HepG2 (cell line): Measurements from ENCODE around the gene FUCA2. TPM values are rescaled to one million over a fixed set of nuclear protein-coding genes. Genes with fewer than 3 reads are reported as not detected.
A peak's percentile ranks its signal among the peaks of the same experiment; 100 is the strongest.

Experiments
- ATF4 ChIP-seq, 2 experiments: fragments of 450-650 bp in 1 of 2; sonication (generic) in 1 of 2; formaldehyde crosslinking; IDR thresholded peaks; 2 replicates each; pipeline versions ENCODE4 v1.5.0 to v1.8.0; 2020 to 2022; ENCODE audit warnings: mild to moderate bottlenecking in 1 of 2, missing genetic modification reagents in 1 of 2
- ELK4 ChIP-seq: sonication (generic); formaldehyde crosslinking; IDR thresholded peaks from 2 replicates; pipeline ENCODE4 v1.9.0; 2021; ENCODE audit warnings: missing genetic modification reagents, borderline replicate concordance
- KLF6 ChIP-seq: IDR thresholded peaks from 2 replicates; pipeline ENCODE4 v1.8.0; 2016; ENCODE audit warnings: missing biosample characterization, missing genetic modification reagents
- POLR2AphosphoS5 ChIP-seq: IDR thresholded peaks from 2 replicates; pipeline ENCODE4 v1.6.1; 2012; ENCODE audit warnings: low read depth, low read length
- RBM39 ChIP-seq: fragments of 200-400 bp; formaldehyde crosslinking; IDR thresholded peaks from one replicate; pipeline ENCODE4 v1.6.1; 2018; ENCODE audit warnings: antibody characterized with exemption, mild to moderate bottlenecking, low read depth, low read length; ENCODE audit not compliant: poor library complexity, severe bottlenecking
- SIN3B ChIP-seq: fragments of 150-350 bp; IDR thresholded peaks from 2 replicates; pipeline ENCODE4 v1.6.1; 2014; ENCODE audit warnings: low read length
- SNAPC4 ChIP-seq: sonication (generic); formaldehyde crosslinking; IDR thresholded peaks from 2 replicates; pipeline ENCODE4 v1.4.0; 2020; ENCODE audit warnings: mild to moderate bottlenecking, missing genetic modification reagents
- TAF15 ChIP-seq: fragments of 200-400 bp; formaldehyde crosslinking; IDR thresholded peaks from one replicate; pipeline ENCODE4 v1.6.1; 2018; ENCODE audit warnings: mild to moderate bottlenecking, low read depth, low read length; ENCODE audit not compliant: poor library complexity, severe bottlenecking
- TBP ChIP-seq: sonication (generic); formaldehyde crosslinking; IDR thresholded peaks from 2 replicates; pipeline ENCODE4 v1.5.0; 2020; ENCODE audit warnings: missing genetic modification reagents
- TOPORS ChIP-seq: sonication (generic); formaldehyde crosslinking; IDR thresholded peaks from 2 replicates; pipeline ENCODE4 v1.8.0; 2023; ENCODE audit warnings: mild to moderate bottlenecking, missing genetic modification reagents
- TRIM24 ChIP-seq: sonication (generic); formaldehyde crosslinking; IDR thresholded peaks from 2 replicates; pipeline ENCODE4 v1.8.0; 2022; ENCODE audit warnings: mild to moderate bottlenecking, missing genetic modification reagents
- YY1 ChIP-seq: IDR thresholded peaks from 2 replicates; pipeline ENCODE4 v1.6.1; 2011; ENCODE audit warnings: low read length, low read depth, moderate library complexity, mild to moderate bottlenecking; ENCODE audit not compliant: insufficient read depth, insufficient replicate concordance
- ZBTB2 ChIP-seq: sonication (generic); formaldehyde crosslinking; IDR thresholded peaks from 2 replicates; pipeline ENCODE4 v1.8.0; 2022; ENCODE audit warnings: low read depth, missing genetic modification reagents
- ZNF263 ChIP-seq: sonication (generic); formaldehyde crosslinking; IDR thresholded peaks from 2 replicates; pipeline ENCODE4 v1.4.0; 2020; ENCODE audit warnings: missing genetic modification reagents
- ZNF3 ChIP-seq: IDR thresholded peaks from 2 replicates; pipeline ENCODE4 v1.7.0; 2017; ENCODE audit warnings: inconsistent platforms
- ZNF644 ChIP-seq: IDR thresholded peaks from 2 replicates; pipeline ENCODE4 v1.6.1; 2016; ENCODE audit warnings: low read depth
- ZSCAN5A ChIP-seq: sonication (generic); formaldehyde crosslinking; IDR thresholded peaks from 2 replicates; pipeline ENCODE4 v1.8.0; 2022; ENCODE audit warnings: mild to moderate bottlenecking, missing genetic modification reagents, borderline replicate concordance
- polyA plus RNA-seq, 8 experiments: library from polyadenylated mRNA; depleted of rRNA in 3 of 8; stranded (reverse) in 7 of 8; unstranded in 1 of 8; fragments of >200 nt; fragmentation: Illumina TruSeq in 4 of 8; extraction: Trizol in 4 of 8; gene quantifications; 2 replicates each; pipeline versions ENCODE4 v1.2.1 to v1.2.3, GENCODE V29; 2011 to 2016; ENCODE audit warnings: low read depth in 4 of 8, missing spikeins in 1 of 8, mixed read lengths in 1 of 8; ENCODE audit not compliant: insufficient read depth in 1 of 8
- total RNA-seq, 5 experiments: library from RNA; depleted of rRNA; stranded (reverse); fragments of >200 nt; fragmentation: Illumina TruSeq; extraction: Trizol; gene quantifications; 2 replicates each; pipeline ENCODE4 v1.2.3, GENCODE V29; 2016; ENCODE audit warnings: low read depth in 1 of 5

The FUCA2 gene
- total and polyA plus RNA-seq, 2 of the 13 experiments (the other 11 are each of a cell fraction or from before 2014, with no cell fraction given), result 87.4 to 144 TPM

- no peak for TF ChIP-seq SNAPC4 (CRISPR knock-in tag)
- no peak for TF ChIP-seq TRIM24
- peak; percentile 77; the same call in 1 of the 2 replicates for TF ChIP-seq KLF6 (CRISPR knock-in tag)
- no peak for TF ChIP-seq ZSCAN5A (CRISPR knock-in tag)
- no peak for TF ChIP-seq POLR2AphosphoS5
- TF ChIP-seq TOPORS, result 0 out of 2 replicates have a peak, but pooled peaks have one; percentile 36
- no peak for TF ChIP-seq ELK4 (CRISPR knock-in tag)
- no peak for TF ChIP-seq ZNF3 (CRISPR knock-in tag)
- TF ChIP-seq ZBTB2 (CRISPR knock-in tag), result 0 out of 2 replicates have a peak, but pooled peaks have one; percentile 33
- TF ChIP-seq YY1, result peak; percentile 34
- no peak for TF ChIP-seq SIN3B
- TF ChIP-seq TBP, result no peak
- no peak for TF ChIP-seq TAF15
- no peak for TF ChIP-seq ZNF644 (CRISPR knock-in tag)
- TF ChIP-seq ZNF263 (CRISPR knock-in tag), result no peak
- TF ChIP-seq RBM39, result no peak
- no peak for TF ChIP-seq ATF4 (CRISPR knock-in tag; IDR thresholded peaks at IDR 0.05)
Observed at GRCh38 chr6:143536866-143537691, 25.6 kb upstream of the FUCA2 start (continued).
